GM12874 (cell line): Measurements from ENCODE around the gene NECAB3.

ENCODE experiments used
- TF ChIP-seq, protein P1 (sequence below): IDR thresholded peaks from 2 replicates; pipeline ENCODE4 v1.5.1; 2011; ENCODE audit warnings: low read depth, mild to moderate bottlenecking, control low read depth, low read length, moderate library complexity; ENCODE audit not compliant: insufficient read depth

NECAB3 gene

DNA sequence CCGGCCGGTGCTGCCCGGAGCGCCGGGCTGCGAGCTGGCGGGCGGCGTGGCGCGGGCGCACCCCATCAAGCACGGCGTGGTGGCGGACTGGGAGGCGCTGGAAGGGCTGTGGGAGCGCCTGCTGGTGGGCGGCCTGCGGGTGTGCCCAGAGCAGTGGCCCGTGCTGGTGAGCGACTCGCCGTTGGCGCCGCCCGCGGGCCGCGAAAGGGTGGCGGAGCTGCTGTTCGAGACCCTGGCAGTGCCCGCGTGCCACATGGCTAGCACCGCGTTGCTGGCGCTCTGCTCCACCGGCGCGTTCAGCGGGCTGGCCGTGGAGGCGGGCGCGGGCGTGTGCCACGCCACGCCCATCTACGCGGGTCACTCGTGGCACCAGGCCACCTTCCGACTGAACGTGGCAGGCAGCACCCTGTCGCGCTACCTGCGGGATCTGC is 7.0 kb downstream of the NECAB3 start:
- TF ChIP-seq, protein P1, sequence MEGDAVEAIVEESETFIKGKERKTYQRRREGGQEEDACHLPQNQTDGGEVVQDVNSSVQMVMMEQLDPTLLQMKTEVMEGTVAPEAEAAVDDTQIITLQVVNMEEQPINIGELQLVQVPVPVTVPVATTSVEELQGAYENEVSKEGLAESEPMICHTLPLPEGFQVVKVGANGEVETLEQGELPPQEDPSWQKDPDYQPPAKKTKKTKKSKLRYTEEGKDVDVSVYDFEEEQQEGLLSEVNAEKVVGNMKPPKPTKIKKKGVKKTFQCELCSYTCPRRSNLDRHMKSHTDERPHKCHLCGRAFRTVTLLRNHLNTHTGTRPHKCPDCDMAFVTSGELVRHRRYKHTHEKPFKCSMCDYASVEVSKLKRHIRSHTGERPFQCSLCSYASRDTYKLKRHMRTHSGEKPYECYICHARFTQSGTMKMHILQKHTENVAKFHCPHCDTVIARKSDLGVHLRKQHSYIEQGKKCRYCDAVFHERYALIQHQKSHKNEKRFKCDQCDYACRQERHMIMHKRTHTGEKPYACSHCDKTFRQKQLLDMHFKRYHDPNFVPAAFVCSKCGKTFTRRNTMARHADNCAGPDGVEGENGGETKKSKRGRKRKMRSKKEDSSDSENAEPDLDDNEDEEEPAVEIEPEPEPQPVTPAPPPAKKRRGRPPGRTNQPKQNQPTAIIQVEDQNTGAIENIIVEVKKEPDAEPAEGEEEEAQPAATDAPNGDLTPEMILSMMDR, result peak; percentile 9; the same call in 1 of the 2 replicates

DNA sequence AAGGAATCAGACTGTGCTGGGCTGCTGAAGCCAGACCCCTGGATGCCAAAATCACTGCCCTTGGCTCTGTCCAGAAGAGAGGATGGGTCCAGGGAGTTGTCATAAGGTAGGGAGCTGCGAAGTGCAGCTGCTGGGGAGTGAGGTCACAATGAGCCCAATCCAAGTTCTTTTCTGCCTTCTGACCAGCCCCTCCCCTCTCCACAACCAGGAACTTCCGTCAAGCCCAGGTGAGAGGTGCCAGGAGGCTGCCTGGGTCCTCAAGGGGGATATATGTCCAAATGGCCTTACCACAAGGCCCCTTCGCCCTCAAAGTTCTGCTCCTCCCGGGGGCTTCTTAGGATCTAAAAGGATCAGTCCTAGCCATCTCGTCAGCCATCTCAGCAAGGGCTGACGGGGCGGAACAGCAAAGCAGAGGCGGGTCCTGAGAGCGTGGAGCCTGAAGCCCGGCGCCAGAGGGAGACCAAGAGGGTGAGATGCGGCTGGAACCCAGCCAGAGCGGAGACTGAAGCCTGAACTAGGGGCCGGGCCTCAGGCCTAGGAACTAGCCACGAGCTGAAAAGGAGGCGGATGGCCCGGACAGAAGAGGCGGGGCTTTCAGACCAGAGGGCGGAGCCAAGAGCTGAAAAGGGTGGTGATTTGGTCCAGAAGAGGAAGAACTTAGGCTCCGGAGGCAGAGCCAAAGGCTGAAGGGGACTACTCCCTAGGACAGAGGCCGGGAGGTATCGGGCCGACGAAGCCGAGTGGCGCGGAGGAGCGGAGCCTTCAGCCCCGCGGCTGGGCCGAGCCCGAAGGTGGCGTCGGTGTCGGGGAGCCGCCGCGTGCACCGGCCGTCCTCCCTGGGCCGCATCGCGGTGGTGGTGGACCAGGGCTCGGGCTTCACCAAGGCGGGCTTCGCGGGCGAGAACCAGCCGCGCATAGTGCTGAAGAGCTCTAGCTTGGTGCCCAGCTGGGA is 7.7 kb downstream of the NECAB3 start, which contains the start of gene ACTL10:
ACTL10 (plus strand) TSS at position 651 of the 952 bp plus-strand sequence. CDS start 555 bp downstream, outside the sequence.
- TF ChIP-seq, protein P1, result peak; percentile 11; the same call in 1 of the 2 replicates

DNA sequence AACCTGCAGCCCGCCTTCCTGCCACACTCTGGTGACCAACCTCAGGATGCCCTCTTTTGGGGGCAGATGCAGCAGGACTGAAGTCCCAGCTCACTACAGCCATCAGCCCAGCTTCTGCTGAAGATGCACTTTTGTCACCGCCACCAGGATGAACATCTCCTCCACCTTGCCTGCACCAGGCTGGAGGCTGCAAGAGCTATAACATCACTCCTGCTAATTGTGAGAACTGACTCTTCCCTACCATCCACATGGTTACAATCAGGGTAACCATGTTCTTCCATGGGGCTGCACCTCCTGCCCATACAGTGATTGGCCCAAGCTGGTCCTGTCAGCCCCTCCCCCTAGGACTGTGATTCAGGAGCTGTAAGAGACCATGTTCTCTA is 9.5 kb downstream of the NECAB3 start:
- TF ChIP-seq, protein P1, result no peak

DNA sequence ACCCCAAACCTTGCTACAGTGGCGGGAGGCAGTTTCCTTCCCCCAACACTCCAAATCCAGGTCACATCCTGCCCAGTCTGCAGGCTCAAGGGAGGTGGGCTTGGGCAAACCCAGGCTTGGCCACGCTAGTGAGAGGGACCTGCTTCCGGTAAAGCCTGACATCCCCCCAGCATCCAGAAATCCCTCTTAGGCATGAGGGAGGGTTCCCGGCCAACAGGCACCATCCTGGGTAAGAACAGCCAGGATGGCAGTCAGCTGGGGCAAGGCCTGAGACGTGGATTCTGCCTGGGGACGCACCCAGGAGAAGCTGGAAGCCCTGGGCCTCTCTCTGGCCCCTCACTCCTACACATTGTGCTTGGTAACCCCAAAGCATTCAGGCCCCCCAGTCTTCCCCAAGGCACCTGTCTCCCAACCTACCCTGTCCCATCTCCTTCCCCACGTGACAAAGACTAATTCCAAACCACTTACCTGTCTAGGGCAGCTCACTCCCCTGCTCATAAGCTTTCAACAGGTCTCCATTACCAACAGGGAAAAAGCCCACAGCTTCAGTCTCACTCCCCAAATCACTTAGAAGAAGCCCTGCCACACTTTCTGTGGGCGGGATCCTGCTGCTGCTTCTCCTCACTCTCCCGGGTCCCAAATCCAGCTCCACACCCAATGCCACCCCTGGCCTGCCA is 10.0 kb downstream of the NECAB3 start:
- TF ChIP-seq, protein P1, result no peak

DNA sequence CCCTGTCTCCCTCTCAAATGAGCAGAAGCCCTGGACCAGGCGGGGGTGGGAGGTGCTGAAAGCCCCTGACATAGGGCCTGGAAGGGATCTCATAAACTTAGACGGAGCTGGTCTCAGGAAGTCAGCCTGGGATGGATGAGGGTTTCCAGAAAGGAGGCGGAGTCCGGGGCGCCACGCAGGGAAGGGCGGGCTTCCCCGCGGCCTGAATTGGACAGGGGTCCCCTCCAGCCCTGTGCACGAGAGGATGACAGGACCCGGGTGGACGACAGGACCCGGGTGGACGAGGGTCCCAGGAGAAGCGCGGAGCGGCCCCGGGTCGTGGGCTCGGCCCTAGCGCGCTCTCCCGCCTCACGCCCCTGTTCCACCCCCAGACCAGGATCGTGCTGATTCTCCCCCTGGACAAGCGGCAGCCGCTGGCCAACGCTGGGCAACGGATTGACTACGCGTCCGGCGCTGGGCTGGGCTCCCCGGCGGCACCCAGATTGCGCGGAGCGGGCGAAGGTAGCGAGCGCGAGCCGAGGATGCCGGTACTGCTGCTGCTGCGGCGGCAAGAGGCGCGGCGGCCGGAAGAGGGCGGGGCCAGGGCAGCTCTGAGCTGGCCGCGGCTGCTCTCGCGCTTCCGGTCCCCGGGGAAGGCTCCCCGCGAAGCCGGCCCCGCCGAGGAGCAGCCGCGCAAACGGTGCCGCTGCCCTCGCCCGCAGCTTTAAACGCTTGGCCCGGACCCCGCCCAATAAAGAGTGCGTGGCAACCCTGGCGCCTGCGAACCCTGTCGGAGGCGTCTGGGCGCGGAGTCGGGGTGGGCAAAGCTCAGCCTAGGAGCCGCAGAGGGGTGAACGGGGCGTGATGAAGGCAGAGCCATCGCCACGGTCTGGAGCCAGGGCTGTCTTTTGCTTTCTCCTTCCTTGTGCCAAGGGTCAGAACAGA is 10.8 kb downstream of the NECAB3 start:
- TF ChIP-seq, protein P1, result no peak

DNA sequence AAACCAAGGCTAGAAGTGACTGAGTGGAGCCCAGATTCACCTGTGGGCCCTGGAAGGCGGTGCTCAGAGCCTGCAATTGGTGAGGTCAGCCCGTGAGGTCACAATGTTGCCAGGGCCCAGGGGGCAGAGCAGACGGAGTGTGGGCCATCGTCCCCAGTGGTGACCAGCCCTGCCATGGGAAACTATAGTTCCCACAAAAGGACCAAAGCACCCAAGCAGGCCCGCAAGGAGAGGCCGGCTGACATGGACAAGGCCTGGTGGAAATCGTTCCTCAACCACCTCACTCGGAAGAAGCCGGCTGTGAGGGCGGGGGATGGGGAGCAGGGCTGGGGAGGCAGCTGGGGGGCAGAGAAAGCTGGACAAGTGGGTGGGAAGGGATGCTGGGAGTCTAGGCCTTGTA is 12.1 kb downstream of the NECAB3 start, which contains the start of gene C20orf144:
C20orf144 (plus strand) TSS at position 156 of the 400 bp plus-strand sequence; CDS start at position 175, 19 bp downstream.
- TF ChIP-seq, protein P1, result no peak

DNA sequence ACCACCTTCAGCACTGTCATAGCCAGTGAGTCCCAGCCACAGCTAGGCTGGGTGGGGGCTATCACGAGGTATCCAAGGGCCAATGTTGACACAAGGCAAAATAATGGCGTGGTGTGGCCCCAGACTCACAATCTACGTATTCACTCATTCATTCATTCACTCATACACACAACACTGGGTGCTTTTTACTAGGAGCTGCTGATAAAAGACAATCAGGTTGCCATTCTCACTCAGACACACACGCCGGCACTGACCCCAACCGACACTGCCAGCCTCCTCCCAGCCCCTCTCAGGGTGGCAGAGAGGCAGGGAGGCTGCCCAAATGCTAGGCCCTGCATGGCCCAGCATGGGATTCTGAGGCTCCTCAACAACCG is 13.6 kb downstream of the NECAB3 start:
- TF ChIP-seq, protein P1, result no peak
